SK-N-SH treated with all-trans-retinoic acid at 6 μM for 48 hours (cell line): ENCODE results near the gene MINAR1.

ENCODE experiments used
- OSR1 ChIP-seq: fragments of 250-450 bp; sonication (Bioruptor Pico); IDR thresholded peaks from 2 replicates; pipeline ENCODE4 v1.8.0; 2022; ENCODE audit warnings: moderate library complexity, mild to moderate bottlenecking, inconsistent platforms
- PPARA ChIP-seq: fragments of 250-450 bp; sonication (Bioruptor Pico); IDR thresholded peaks from 2 replicates; pipeline ENCODE4 v1.5.0; 2020; ENCODE audit warnings: mild to moderate bottlenecking, borderline replicate concordance
- RARB ChIP-seq: fragments of 250-450 bp; sonication (Bioruptor Pico); IDR thresholded peaks from 2 replicates; pipeline ENCODE4 v1.8.0; 2021; ENCODE audit warnings: mild to moderate bottlenecking, moderate library complexity
- ZFP3 ChIP-seq: fragments of 250-450 bp; sonication (Bioruptor Pico); IDR thresholded peaks from 2 replicates; pipeline ENCODE4 v1.5.0; 2020; ENCODE audit warnings: mild to moderate bottlenecking, moderate library complexity
- ZNF565 ChIP-seq: fragments of 450-650 bp; formaldehyde crosslinking; conservative IDR thresholded peaks from 2 replicates; pipeline ENCODE4 v1.5.0; 2020; ENCODE audit warnings: low read depth, mild to moderate bottlenecking, moderate library complexity
- ZNF70 ChIP-seq: fragments of 450-650 bp; formaldehyde crosslinking; IDR thresholded peaks from 2 replicates; pipeline ENCODE4 v1.5.0; 2020; ENCODE audit warnings: mild to moderate bottlenecking, moderate library complexity
- ZNF8 ChIP-seq: fragments of 450-650 bp; formaldehyde crosslinking; IDR thresholded peaks from 2 replicates; pipeline ENCODE4 v1.5.0; 2020; ENCODE audit warnings: mild to moderate bottlenecking, moderate library complexity
- TF ChIP-seq, protein P1 (sequence below): fragments of 250-450 bp; sonication (Bioruptor Pico); IDR thresholded peaks from 2 replicates; pipeline ENCODE4 v1.5.1; 2020; ENCODE audit warnings: low read depth, mild to moderate bottlenecking, moderate library complexity
- TF ChIP-seq, protein P2 (sequence below): fragments of 250-450 bp; sonication (Bioruptor Pico); IDR thresholded peaks from 2 replicates; pipeline ENCODE4 v1.8.0; 2020; ENCODE audit warnings: mild to moderate bottlenecking, moderate library complexity, borderline replicate concordance

DNA sequence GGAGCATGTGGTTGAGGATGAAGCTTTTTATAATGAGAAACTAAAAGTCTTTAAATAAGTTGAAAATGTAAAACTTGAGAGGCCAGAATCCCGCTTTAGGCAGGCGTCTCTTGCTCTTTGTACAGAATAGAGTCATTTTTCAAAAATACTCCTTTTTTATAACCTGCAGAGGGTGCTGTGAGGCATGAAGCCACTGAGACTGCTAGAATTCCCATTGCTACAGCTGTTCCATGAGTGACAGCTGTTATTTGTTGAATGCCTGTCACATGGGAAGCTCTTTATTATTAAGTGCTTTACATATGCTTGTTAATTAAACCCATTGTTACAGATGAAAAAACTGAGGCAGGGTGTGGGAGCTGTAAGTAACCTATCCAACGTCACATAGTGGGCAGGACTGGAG, 18.5 kb downstream of the MINAR1 start:
- TF ChIP-seq OSR1 (no peak), RARB (CRISPR knock-in tag) (no peak), ZFP3 (CRISPR knock-in tag) (no peak), ZNF70 (CRISPR knock-in tag) (no peak), ZNF8 (CRISPR knock-in tag) (no peak), ZNF565 (no peak), PPARA (CRISPR knock-in tag) (no peak)
- TF ChIP-seq, protein P1, sequence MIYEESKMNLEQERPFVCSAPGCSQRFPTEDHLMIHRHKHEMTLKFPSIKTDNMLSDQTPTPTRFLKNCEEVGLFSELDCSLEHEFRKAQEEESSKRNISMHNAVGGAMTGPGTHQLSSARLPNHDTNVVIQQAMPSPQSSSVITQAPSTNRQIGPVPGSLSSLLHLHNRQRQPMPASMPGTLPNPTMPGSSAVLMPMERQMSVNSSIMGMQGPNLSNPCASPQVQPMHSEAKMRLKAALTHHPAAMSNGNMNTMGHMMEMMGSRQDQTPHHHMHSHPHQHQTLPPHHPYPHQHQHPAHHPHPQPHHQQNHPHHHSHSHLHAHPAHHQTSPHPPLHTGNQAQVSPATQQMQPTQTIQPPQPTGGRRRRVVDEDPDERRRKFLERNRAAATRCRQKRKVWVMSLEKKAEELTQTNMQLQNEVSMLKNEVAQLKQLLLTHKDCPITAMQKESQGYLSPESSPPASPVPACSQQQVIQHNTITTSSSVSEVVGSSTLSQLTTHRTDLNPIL, result no peak
- TF ChIP-seq, protein P2, sequence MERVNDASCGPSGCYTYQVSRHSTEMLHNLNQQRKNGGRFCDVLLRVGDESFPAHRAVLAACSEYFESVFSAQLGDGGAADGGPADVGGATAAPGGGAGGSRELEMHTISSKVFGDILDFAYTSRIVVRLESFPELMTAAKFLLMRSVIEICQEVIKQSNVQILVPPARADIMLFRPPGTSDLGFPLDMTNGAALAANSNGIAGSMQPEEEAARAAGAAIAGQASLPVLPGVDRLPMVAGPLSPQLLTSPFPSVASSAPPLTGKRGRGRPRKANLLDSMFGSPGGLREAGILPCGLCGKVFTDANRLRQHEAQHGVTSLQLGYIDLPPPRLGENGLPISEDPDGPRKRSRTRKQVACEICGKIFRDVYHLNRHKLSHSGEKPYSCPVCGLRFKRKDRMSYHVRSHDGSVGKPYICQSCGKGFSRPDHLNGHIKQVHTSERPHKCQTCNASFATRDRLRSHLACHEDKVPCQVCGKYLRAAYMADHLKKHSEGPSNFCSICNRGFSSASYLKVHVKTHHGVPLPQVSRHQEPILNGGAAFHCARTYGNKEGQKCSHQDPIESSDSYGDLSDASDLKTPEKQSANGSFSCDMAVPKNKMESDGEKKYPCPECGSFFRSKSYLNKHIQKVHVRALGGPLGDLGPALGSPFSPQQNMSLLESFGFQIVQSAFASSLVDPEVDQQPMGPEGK (CRISPR knock-in tag), result no peak
